IgD-negative memory B cell (primary cell): ENCODE data around the gene ECSCR. TPM values are rescaled to one million over a fixed set of nuclear protein-coding genes. Genes with fewer than 3 reads are reported as not detected.
"Not testable (repeated sequence)": the region's sequence is repeated elsewhere in the genome, so short reads cannot be mapped to it uniquely, and the experiment has no call there.

Experiments used
- H3K27ac Mint-ChIP-seq, 3 donors: one replicate each; pipeline ENCODE4 v1.8.0; 2020 to 2022; ENCODE audit warnings: mild to moderate bottlenecking in 3 of 3, mixed read lengths in 3 of 3, moderate library complexity in 1 of 3
- H3K27me3 Mint-ChIP-seq: one replicate; pipeline ENCODE4 v1.8.0; 2021; ENCODE audit warnings: mixed read lengths
- H3K36me3 Mint-ChIP-seq: one replicate; pipeline ENCODE4 v1.8.0; 2020; ENCODE audit warnings: mild to moderate bottlenecking, mixed read lengths
- H3K4me1 Mint-ChIP-seq, 3 donors: one replicate each; pipeline ENCODE4 v1.8.0; 2020 to 2022; ENCODE audit warnings: mixed read lengths in 3 of 3, mild to moderate bottlenecking in 1 of 3
- H3K4me3 Mint-ChIP-seq, 4 donors: one replicate each; pipeline ENCODE4 v1.8.0; 2020 to 2022; ENCODE audit warnings: mild to moderate bottlenecking in 4 of 4, mixed read lengths in 4 of 4, moderate library complexity in 3 of 4
- H3K9me3 Mint-ChIP-seq, 3 donors: one replicate each; pipeline ENCODE4 v1.8.0; 2020 to 2021; ENCODE audit warnings: mixed read lengths in 3 of 3, mild to moderate bottlenecking in 1 of 3
- polyA plus RNA-seq: library from polyadenylated mRNA; unstranded; fragments of 300-500 nt; fragmentation: Illumina TruSeq; gene quantifications from one replicate; pipeline ENCODE4 v1.2.3, GENCODE V29; 2021

Gene ECSCR
- polyA plus RNA-seq, 1 donor from 2014 or later: not detected

GRCh38 chr5:139415221-139415861, 47.2 kb downstream of the ECSCR start:
- H3K9me3 Mint-ChIP-seq: no peaks in the 10 kb centered on the region
- no peaks in the 10 kb centered on the region for H3K4me1 Mint-ChIP-seq
- H3K27me3 Mint-ChIP-seq: no peaks in the 10 kb centered on the region
- no peak overlapping the region for H3K4me3 Mint-ChIP-seq
- no peak overlapping the region for H3K27ac Mint-ChIP-seq
- peaks cover 6% of the 10 kb centered on the region for H3K36me3 Mint-ChIP-seq

GRCh38 chr5:139414581-139415130, 47.9 kb downstream of the ECSCR start:
- peaks cover 0 to 1% (median 0%) of the 10 kb centered on the region in 3 donors for H3K4me1 Mint-ChIP-seq
- no peak overlapping the region for H3K4me3 Mint-ChIP-seq
- H3K36me3 Mint-ChIP-seq: peaks cover 3% of the 10 kb centered on the region
- no peak overlapping the region for H3K27ac Mint-ChIP-seq
- H3K9me3 Mint-ChIP-seq: no peaks in the 10 kb centered on the region
- H3K27me3 Mint-ChIP-seq: no peaks in the 10 kb centered on the region

- peaks cover 0 to 3% (median 0%) of the 10 kb centered on the region in 3 donors for H3K4me1 Mint-ChIP-seq
- no peaks in the 10 kb centered on the region for H3K9me3 Mint-ChIP-seq
- no peak overlapping the region for H3K27ac Mint-ChIP-seq
- H3K36me3 Mint-ChIP-seq: no peaks in the 10 kb centered on the region
- H3K27me3 Mint-ChIP-seq: no peaks in the 10 kb centered on the region
- H3K4me3 Mint-ChIP-seq: no peak overlapping the region
Observed at GRCh38 chr5:139413963-139414362, 48.6 kb downstream of the ECSCR start.

- Mint-ChIP-seq H3K9me3 (no peaks in the 10 kb centered on the region), H3K27ac (no peak overlapping the region), H3K4me3 (no peak overlapping the region), H3K27me3 (no peaks in the 10 kb centered on the region), H3K4me1 (peaks cover 0 to 6% (median 0%) of the 10 kb centered on the region in 3 donors), H3K36me3 (no peaks in the 10 kb centered on the region)
Observed at GRCh38 chr5:139413153-139413552, 49.4 kb downstream of the ECSCR start.

- H3K27me3 Mint-ChIP-seq: no peaks in the 10 kb centered on the region
- H3K27ac Mint-ChIP-seq: no peak overlapping the region
- no peak overlapping the region for H3K4me3 Mint-ChIP-seq
- H3K9me3 Mint-ChIP-seq: no peaks in the 10 kb centered on the region
- no peaks in the 10 kb centered on the region for H3K36me3 Mint-ChIP-seq
- H3K4me1 Mint-ChIP-seq: peaks cover 8 to 20% (median 13%) of the 10 kb centered on the region in 3 donors
Observed at GRCh38 chr5:139410993-139411828, 51.3 kb downstream of the ECSCR start.

GRCh38 chr5:139410121-139410992, 52.2 kb downstream of the ECSCR start:
- Mint-ChIP-seq H3K36me3 (peaks cover 1% of the 10 kb centered on the region), H3K9me3 (no peaks in the 10 kb centered on the region), H3K4me1 (peaks cover 8 to 20% (median 13%) of the 10 kb centered on the region in 3 donors), H3K4me3 (no peak overlapping the region), H3K27ac (no peak overlapping the region), H3K27me3 (no peaks in the 10 kb centered on the region)

- not testable (repeated sequence) for H3K27me3 Mint-ChIP-seq, H3K27ac Mint-ChIP-seq, H3K36me3 Mint-ChIP-seq, H3K9me3 Mint-ChIP-seq
- peaks cover 14 to 26% (median 17%) of the 10 kb centered on the region in 3 donors for H3K4me1 Mint-ChIP-seq
- H3K4me3 Mint-ChIP-seq: peak overlapping the region in 1 of 4 donors; percentile 28
Observed at GRCh38 chr5:139409116-139409515, 53.4 kb downstream of the ECSCR start.

- H3K4me3 Mint-ChIP-seq: no peak overlapping the region
- H3K27ac Mint-ChIP-seq: peak overlapping the region in 1 of 3 donors; percentile 34
- peaks cover 21 to 31% (median 21%) of the 10 kb centered on the region in 3 donors for H3K4me1 Mint-ChIP-seq
- peaks cover 1% of the 10 kb centered on the region for H3K36me3 Mint-ChIP-seq
- H3K9me3 Mint-ChIP-seq: no peaks in the 10 kb centered on the region
- H3K27me3 Mint-ChIP-seq: no peaks in the 10 kb centered on the region
Observed at GRCh38 chr5:139408191-139408590, 54.4 kb downstream of the ECSCR start.

GRCh38 chr5:139407517-139407916, 55.0 kb downstream of the ECSCR start:
- Mint-ChIP-seq H3K27me3 (no peaks in the 10 kb centered on the region), H3K4me1 (peaks cover 21 to 37% (median 28%) of the 10 kb centered on the region in 3 donors), H3K36me3 (peaks cover 1% of the 10 kb centered on the region), H3K4me3 (peak overlapping the region; percentile 5 to 85 (median 48)), H3K9me3 (no peaks in the 10 kb centered on the region), H3K27ac (peak overlapping the region in 2 of 3 donors; percentile 34 to 89)

GRCh38 chr5:139406963-139407362, 55.6 kb downstream of the ECSCR start:
- H3K27me3 Mint-ChIP-seq: no peaks in the 10 kb centered on the region
- H3K4me1 Mint-ChIP-seq: peaks cover 21 to 37% (median 28%) of the 10 kb centered on the region in 3 donors
- H3K4me3 Mint-ChIP-seq: peak overlapping the region in 2 of 4 donors; percentile 5 to 52
- peak overlapping the region in 1 of 3 donors; percentile 34 for H3K27ac Mint-ChIP-seq
- H3K36me3 Mint-ChIP-seq: peaks cover 1% of the 10 kb centered on the region
- no peaks in the 10 kb centered on the region for H3K9me3 Mint-ChIP-seq

GRCh38 chr5:139404484-139404840, 58.1 kb downstream of the ECSCR start:
- Mint-ChIP-seq H3K27me3 (no peaks in the 10 kb centered on the region), H3K27ac (peak overlapping the region in 2 of 3 donors; percentile 93 to 98), H3K36me3 (peaks cover 1% of the 10 kb centered on the region), H3K4me3 (peak overlapping the region; percentile 91 to 98 (median 92)), H3K4me1 (peaks cover 22 to 36% (median 29%) of the 10 kb centered on the region in 3 donors), H3K9me3 (no peaks in the 10 kb centered on the region)

- Mint-ChIP-seq H3K4me1 (peaks cover 25 to 39% (median 34%) of the 10 kb centered on the region in 3 donors), H3K36me3 (peaks cover 1% of the 10 kb centered on the region), H3K27me3 (no peaks in the 10 kb centered on the region), H3K4me3 (peak within 1 kb of the TSS; percentile 91 to 98 (median 92)), H3K9me3 (no peaks in the 10 kb centered on the region), H3K27ac (peak within 1 kb of the TSS; percentile 93 to 98 (median 98))
Observed at GRCh38 chr5:139403787-139404483, 58.6 kb downstream of the ECSCR start, which contains the start of gene SPATA24. Gene SPATA24 (minus strand): TSS chr5:139404089. CDS start chr5:139404060, 29 bp downstream.

GRCh38 chr5:139403418-139403786, 59.1 kb downstream of the ECSCR start:
- peak overlapping the region; percentile 93 to 98 (median 98) for H3K27ac Mint-ChIP-seq
- no peaks in the 10 kb centered on the region for H3K27me3 Mint-ChIP-seq
- H3K4me3 Mint-ChIP-seq: peak overlapping the region; percentile 91 to 98 (median 92)
- peaks cover 25 to 36% (median 34%) of the 10 kb centered on the region in 3 donors for H3K4me1 Mint-ChIP-seq
- peaks cover 1% of the 10 kb centered on the region for H3K36me3 Mint-ChIP-seq
- H3K9me3 Mint-ChIP-seq: no peaks in the 10 kb centered on the region
